NK-92 treated with Interleukin-12 subunit alpha and Interleukin-12 subunit beta, amount 100 ng/mL, for 24 hours (cell line): ENCODE data around the gene ADH6.
"Not testable (repeated sequence)": the region's sequence is repeated elsewhere in the genome, so short reads cannot be mapped to it uniquely, and the experiment has no call there.

Source experiments
- DNase-seq: peaks from one replicate; lab custom pipeline; 2025; lab: John Stamatoyannopoulos, UW

The ADH6 gene

GRCh38 chr4:99190336-99190735 is 28.7 kb downstream of the ADH6 start:
- DNase-seq, result no peak

DNA sequence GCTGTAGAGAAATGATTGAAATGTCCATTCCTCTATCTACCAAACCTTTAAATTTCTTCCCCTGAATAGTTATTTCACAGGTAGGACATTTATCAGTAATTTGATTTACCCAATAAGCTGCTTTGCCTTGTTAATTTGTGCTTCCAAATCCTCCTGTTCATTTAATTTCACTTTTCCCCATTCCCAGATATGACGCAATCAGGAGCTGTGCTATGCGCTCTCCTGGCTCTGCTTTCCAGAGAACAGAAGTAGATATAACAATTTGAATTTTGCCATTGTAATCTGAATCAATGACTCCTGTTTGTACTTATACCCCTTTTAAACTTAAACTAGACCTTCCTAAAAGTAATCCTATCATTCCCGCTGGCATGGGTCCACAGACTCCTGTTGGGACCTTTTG is 29.1 kb downstream of the ADH6 start:
- DNase-seq, result not testable (repeated sequence)

DNA sequence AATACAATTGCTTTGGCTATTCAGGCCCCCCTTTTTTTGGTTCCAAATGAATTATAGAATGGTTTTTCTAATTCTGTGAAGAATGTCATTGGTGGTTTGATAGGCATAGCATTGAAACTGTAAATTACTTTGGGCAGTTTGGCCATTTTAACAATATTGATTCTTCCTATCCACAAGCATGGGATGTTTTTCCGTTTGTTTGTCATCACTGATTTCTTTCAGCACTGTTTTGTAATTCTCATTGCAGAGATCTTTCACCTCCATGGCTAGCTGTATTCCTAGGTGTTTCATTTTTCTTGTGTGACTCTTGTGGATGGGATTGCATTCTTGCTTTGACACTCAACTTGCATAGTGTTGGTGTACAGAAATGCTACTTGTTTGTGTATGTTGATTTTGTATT is 33.0 kb downstream of the ADH6 start:
- no peak for DNase-seq

GRCh38 chr4:99185581-99185980 is 33.5 kb downstream of the ADH6 start:
- DNase-seq, result no peak

GRCh38 chr4:99180382-99181070 is 38.5 kb downstream of the ADH6 start:
- no peak for DNase-seq

DNA sequence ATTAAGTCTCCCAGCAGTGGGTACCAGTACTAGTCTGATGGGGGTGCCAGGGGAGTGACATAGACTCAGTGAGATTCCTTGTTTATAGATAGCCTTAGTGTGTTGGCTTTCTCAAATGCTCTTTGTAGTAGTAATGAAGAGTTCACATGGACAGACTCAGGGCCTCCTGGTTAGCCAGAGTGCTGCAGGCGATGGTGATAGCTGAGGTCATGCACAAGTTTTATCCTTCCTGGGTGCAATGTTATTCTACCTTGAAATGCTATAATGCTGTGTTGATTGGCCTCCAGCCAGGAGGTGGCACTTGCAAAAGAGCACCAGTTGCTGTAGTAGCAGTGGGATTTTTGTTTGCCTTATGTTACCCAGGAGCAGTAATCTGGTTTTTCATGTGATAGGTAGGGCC is 39.4 kb downstream of the ADH6 start:
- no peak for DNase-seq

GRCh38 chr4:99179178-99179577 is 39.9 kb downstream of the ADH6 start:
- DNase-seq, result no peak

DNA sequence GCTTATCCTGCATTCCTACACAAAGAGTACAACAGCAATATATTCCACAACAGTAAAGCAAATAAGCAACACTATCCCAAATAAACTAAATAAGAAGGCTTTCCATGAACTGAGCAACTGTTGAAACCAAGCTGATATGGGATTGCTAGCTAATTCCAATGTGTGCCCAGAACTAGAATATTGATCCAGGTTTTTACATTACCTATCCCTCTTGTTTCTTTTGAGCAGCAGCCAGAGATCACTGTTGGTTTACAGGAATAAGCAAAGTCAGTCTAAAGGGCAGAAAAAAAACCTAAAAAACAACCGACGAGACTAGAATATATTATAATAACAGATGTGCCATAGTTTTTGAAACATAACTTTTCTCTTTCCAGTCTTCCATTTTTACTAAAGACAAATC is 52.5 kb downstream of the ADH6 start:
- no peak for DNase-seq

DNA sequence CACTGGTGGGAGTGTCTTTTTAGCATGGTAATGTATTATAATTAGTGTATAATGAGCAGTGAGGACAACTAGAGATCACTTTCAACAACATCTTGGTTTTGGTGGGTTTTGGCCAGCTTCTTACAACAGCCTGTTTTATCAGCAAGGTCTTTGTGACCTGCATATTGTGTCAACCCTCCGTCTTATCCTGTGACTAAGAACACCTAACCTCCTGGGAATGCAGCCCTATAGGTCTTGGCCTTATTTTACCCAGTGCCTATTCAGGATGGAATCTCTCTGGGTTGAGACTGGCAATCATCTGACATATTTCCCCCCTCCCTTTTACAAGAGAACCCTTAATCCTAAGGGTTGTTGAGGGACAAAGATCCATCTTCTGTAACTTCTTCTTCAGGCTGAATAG is 53.1 kb downstream of the ADH6 start:
- DNase-seq, result no peak

DNA sequence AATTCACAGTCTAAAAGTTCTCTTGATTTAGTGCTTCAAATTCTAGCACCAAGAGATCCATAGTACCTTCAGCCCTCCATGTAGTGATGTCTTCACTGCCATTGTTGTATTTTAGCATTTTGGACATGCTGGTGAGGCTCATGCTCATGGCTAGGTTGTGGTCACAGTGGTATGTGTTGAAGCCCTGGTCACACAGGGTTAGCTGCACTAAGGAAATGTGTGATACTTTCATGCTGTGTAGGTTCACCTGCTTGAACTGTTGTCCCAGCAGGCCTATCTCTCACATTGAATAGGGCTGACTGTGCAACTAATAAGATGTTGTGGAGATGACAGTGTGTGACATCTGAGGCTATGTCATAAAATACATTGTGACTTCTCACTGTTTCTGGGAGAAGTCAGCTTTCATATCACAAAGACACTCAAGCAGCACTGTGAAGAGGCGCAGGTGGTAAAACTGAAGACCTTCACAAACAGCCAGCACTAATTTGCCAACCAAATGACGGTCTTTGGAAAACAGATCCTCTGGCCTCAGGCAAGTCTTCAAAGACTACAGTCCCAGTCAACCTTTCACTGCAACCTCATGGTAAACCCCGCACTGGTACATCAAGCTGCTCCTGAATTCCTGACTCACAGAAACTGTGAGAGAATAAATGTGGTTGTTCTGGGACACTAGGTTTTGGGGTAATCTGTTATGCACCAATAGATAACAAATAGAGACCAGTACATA is 57.5 kb downstream of the ADH6 start:
- DNase-seq, result no peak

DNA sequence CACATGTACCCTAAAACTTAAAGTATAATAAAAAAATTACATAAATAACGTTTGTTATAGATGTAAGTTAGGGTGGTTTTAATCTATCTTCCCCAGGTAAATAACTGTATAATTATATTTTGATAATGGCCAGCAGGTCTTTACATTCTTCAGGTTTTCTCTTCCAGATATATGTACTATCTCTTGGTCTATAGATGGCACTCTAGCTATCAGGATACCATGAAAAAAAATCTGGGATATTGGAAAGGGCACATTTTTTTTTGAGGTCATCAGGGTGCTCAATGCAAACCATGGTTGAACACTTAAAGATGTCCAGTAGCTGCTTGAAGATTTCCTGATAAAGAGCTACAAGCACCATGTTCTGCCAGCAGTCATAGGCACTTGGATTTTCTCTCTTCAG is 59.3 kb downstream of the ADH6 start:
- DNase-seq, result no peak

- DNase-seq, result no peak
Measured at GRCh38 chr4:99157478-99157935, 61.5 kb downstream of the ADH6 start.

DNA sequence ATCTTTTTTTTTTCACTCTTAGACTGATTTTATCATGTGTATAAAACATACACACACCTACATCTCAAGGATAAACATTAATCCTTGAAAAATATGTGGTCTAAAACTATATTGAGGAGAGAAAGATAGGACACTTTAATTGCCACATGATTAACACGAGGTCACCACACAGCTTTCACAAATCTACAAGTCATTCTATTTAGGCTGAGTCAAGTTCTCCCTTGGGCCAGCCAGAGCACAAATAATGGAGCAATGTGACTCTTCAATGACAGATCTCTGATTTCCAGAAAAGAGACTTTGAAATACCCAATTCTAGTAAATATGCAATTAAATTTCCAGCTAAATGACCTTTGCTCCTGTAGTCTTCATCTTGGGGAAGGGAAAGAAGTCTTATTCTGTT is 62.1 kb downstream of the ADH6 start:
- no peak for DNase-seq

GRCh38 chr4:99154658-99155342 is 64.2 kb downstream of the ADH6 start:
- no peak for DNase-seq
